GM12878 (cell line): ENCODE measurements around the gene PSMB7. TPM values are rescaled to one million over a fixed set of nuclear protein-coding genes. Genes with fewer than 3 reads are reported as not detected.
A peak's percentile ranks its signal among the peaks of the same experiment; 100 is the strongest.

Experiments
- ATAC-seq: fragments of 200-7000 bp; cut with Tn5 transposase; 3 replicates; pipeline ENCODE4 v1.9.1; 2020; ENCODE audit warnings: mild to moderate bottlenecking, moderate library complexity
- BruUV-seq: library from RNA; stranded (reverse); fragments of 400-500 nt; replicated peaks from 2 replicates; lab custom pipeline; 2021; lab: Mats Ljungman, UMichigan
- CTCF ChIA-PET: fragments of 300-600 bp; sonication (Branson Sonifier 250); formaldehyde crosslinking; extraction: SDS; loops from one replicate; lab custom pipeline; 2021; ENCODE audit warnings: inconsistent platforms; lab: Yijun Ruan, JAX
- POLR2A ChIA-PET: fragments of 350-600 bp; formaldehyde crosslinking; extraction: SDS; loops from one replicate; lab custom pipeline; 2021; ENCODE audit warnings: inconsistent platforms; lab: Charles Lee
- RAD21 ChIA-PET: fragments of 300-600 bp; sonication (Branson Sonifier 250); formaldehyde crosslinking; loops from one replicate; lab custom pipeline; 2023; ENCODE audit warnings: antibody characterized with exemption; ENCODE audit not compliant: unreplicated experiment; lab: Charles Lee
- SMC1A ChIA-PET: fragments of 300-600 bp; sonication (Branson Sonifier 250); formaldehyde crosslinking; loops from one replicate; lab custom pipeline; 2023; ENCODE audit not compliant: unreplicated experiment, uncharacterized antibody; lab: Charles Lee
- DNase-seq: peaks from one replicate; pipeline ENCODE4 v3.0.0-alpha.2; 2011; ENCODE audit warnings: low read depth, low spot score
- FAIRE-seq: peaks from 3 replicates; lab custom pipeline; 2011; peaks lifted over from hg19 to GRCh38; lab: Jason Lieb, UNC
- H2AFZ ChIP-seq: 2 replicates; pipeline ENCODE4 v1.6.0; 2011; ENCODE audit warnings: low read depth, low read length, control low read depth; ENCODE audit not compliant: control insufficient read depth
- H3K27ac ChIP-seq: 2 replicates; pipeline ENCODE4 v1.5.1; 2011; ENCODE audit warnings: control low read depth; ENCODE audit not compliant: control insufficient read depth, insufficient read depth
- H3K27me3 ChIP-seq, 2 experiments: replicated peaks in 1 of 2; 2 replicates each; pipeline versions ENCODE4 v1.6.0 to v1.6.1; 2011; ENCODE audit warnings: low read length in 1 of 2; ENCODE audit not compliant: control insufficient read depth in 2 of 2, insufficient read depth in 2 of 2
- H3K36me3 ChIP-seq, 2 experiments: 2 replicates each; pipeline ENCODE4 v1.5.1; 2011; ENCODE audit warnings: low read length in 1 of 2; ENCODE audit not compliant: control insufficient read depth in 2 of 2, insufficient read depth in 2 of 2
- H3K4me1 ChIP-seq: 2 replicates; pipeline ENCODE4 v1.6.1; 2011; ENCODE audit warnings: mild to moderate bottlenecking, low read length, moderate library complexity, mixed read lengths; ENCODE audit not compliant: control insufficient read depth, insufficient read depth
- H3K4me2 ChIP-seq: 2 replicates; pipeline ENCODE4 v1.6.0; 2011; ENCODE audit warnings: control low read depth; ENCODE audit not compliant: control insufficient read depth, insufficient read depth
- H3K4me3 ChIP-seq: fragments of 200-600 bp; sonication (generic); 2 replicates; pipeline ENCODE4 v1.5.1; 2016
- H3K79me2 ChIP-seq: 2 replicates; pipeline ENCODE4 v1.6.0; 2011; ENCODE audit warnings: low read length; ENCODE audit not compliant: control insufficient read depth, insufficient read depth
- H3K9ac ChIP-seq: 2 replicates; pipeline ENCODE4 v1.8.0; 2011; ENCODE audit warnings: low read length, control low read depth, mixed read lengths; ENCODE audit not compliant: control insufficient read depth, insufficient read depth
- H3K9me3 ChIP-seq: replicated peaks from 3 replicates; pipeline ENCODE4 v1.5.1; 2011; ENCODE audit warnings: mild to moderate bottlenecking, low read length; ENCODE audit not compliant: control insufficient read depth, insufficient read depth
- H4K20me1 ChIP-seq: 2 replicates; pipeline ENCODE4 v1.6.0; 2011; ENCODE audit not compliant: control insufficient read depth, insufficient read depth
- BHLHE40 ChIP-seq, 2 experiments: fragments of 450-650 bp in 1 of 2; IDR thresholded peaks; 2 replicates each; pipeline ENCODE4 v1.6.1; 2011 to 2017; ENCODE audit warnings: low read depth in 2 of 2, borderline replicate concordance in 1 of 2, improper control_type of control experiment in 1 of 2, low read length in 1 of 2, mild to moderate bottlenecking in 1 of 2
- PML ChIP-seq: IDR thresholded peaks from 2 replicates; pipeline ENCODE4 v1.6.1; 2012; ENCODE audit warnings: low read length, inconsistent platforms
- TARDBP ChIP-seq: IDR thresholded peaks from 2 replicates; pipeline ENCODE4 v1.6.1; 2016; ENCODE audit warnings: borderline replicate concordance
- USF1 ChIP-seq: IDR thresholded peaks from 2 replicates; pipeline ENCODE4 v1.6.1; 2011; ENCODE audit warnings: borderline replicate concordance, low read depth, mild to moderate bottlenecking, moderate library complexity, mixed read lengths, low read length; ENCODE audit not compliant: insufficient read depth; ENCODE audit errors: extremely low read length
- ZBTB33 ChIP-seq: fragments of 450-650 bp; IDR thresholded peaks from 2 replicates; pipeline ENCODE4 v1.6.1; 2017; ENCODE audit warnings: mild to moderate bottlenecking
- ZNF622 ChIP-seq: fragments of 450-650 bp; IDR thresholded peaks from 2 replicates; pipeline ENCODE4 v1.6.1; 2017; ENCODE audit warnings: mild to moderate bottlenecking, inconsistent platforms
- WGBS: methylation state at CpG from one replicate; pipeline ENCODE4 v1.1.6; 2016; ENCODE audit warnings: low lambda C conversion rate; ENCODE audit not compliant: insufficient replicate concordance, insufficient coverage; ENCODE audit errors: missing lambda C conversion rate; 5-methylcytosine and 5-hydroxymethylcytosine counted together
- in situ Hi-C: fragments of 300-500 bp; cut with MboI; formaldehyde crosslinking; loops from 9 replicates; pipeline ENCODE4 v1.14.3; 2018; ENCODE audit warnings: mixed read lengths
- intact Hi-C: fragments of 100-400 bp; cut with micrococcal nuclease; formaldehyde crosslinking; loops from one replicate; pipeline ENCODE4 v1.14.2; 2022; ENCODE audit not compliant: unreplicated experiment
- polyA plus RNA-seq, 11 experiments: library from polyadenylated mRNA; depleted of rRNA in 4 of 11; unstranded in 6 of 11; stranded (reverse) in 5 of 11; fragments of >200 nt; fragmentation: Nextera tagmentation in 4 of 11; fragmentation: Illumina TruSeq in 1 of 11; extraction: Ambion mirVana in 4 of 11; extraction: Trizol in 1 of 11; gene quantifications; 1 replicate in 1 of 11; 2 replicates in 10 of 11; pipeline versions ENCODE4 v1.2.1 to v1.2.3, GENCODE V29; 2011 to 2016; ENCODE audit warnings: inconsistent platforms in 2 of 11, missing spikeins in 2 of 11, low read depth in 1 of 11
- total RNA-seq, 4 experiments: library from RNA; depleted of rRNA in 3 of 4; stranded (reverse); fragments of >200 nt in 3 of 4; fragmentation: Illumina TruSeq in 1 of 4; extraction: Trizol in 1 of 4; gene quantifications; 2 replicates each; pipeline versions ENCODE4 v1.2.1 to v1.2.3, GENCODE V29; 2013 to 2021
- TF ChIP-seq, protein P1 (sequence below): fragments of 450-650 bp; IDR thresholded peaks from 2 replicates; pipeline ENCODE4 v1.6.1; 2017; ENCODE audit warnings: low read depth, mild to moderate bottlenecking, moderate library complexity

Gene PSMB7
- total and polyA plus RNA-seq, 10 of the 15 experiments (the other 5 are each of a cell fraction or from before 2014, with no cell fraction given), result 174 to 564 (median 268) TPM

- FAIRE-seq, result no peak
Measured at GRCh38 chr9:124326378-124326777, 88.9 kb downstream of the PSMB7 start.

More at GRCh38 chr9:124326378-124326777, 88.9 kb downstream of the PSMB7 start:
- Histone ChIP-seq H3K79me2 (no peaks in the 10 kb centered on the region; the same call in 1 of the 2 replicates), H4K20me1 (no peaks in the 10 kb centered on the region), H3K27ac (no peak overlapping the region), H3K36me3 (peaks cover 40 to 71% of the 10 kb centered on the region in 2 experiments), H3K4me2 (no peak overlapping the region), H3K4me3 (no peak overlapping the region), H3K9me3 (no peaks in the 10 kb centered on the region), H3K4me1 (peaks cover 8% of the 10 kb centered on the region), H3K9ac (no peak overlapping the region), H3K27me3 (no peaks in the 10 kb centered on the region), H2AFZ (no peak overlapping the region)
- ChIA-PET POLR2A (no interaction called here), SMC1A (interaction anchor here (1.2 to 2.2 kb wide), 3 partner anchors 40 to 199 kb away, joined by 3 to 4 read pairs (median 4); no protein-coding TSS in a partner anchor), RAD21 (interaction anchor here (2.6 kb wide), 1 partner anchor 199 kb away, joined by 14 read pairs; no protein-coding TSS in a partner anchor), CTCF (interaction anchor here (1.3 kb wide), 1 partner anchor 200 kb away, joined by 4 read pairs; no protein-coding TSS in a partner anchor)
- TF ChIP-seq PML (no peak), USF1 (no peak), TARDBP (no peak), BHLHE40 (IDR thresholded peaks at IDR 0.05; ENCODE audit: borderline replicate concordance in 1 of 2, low read depth in 2 of 2, low read length in 1 of 2) (peak in 1 of 2 experiments; percentile 10; a peak in 1 of 4 replicates), ZBTB33 (no peak), ZNF622 (no peak)
- TF ChIP-seq, protein P1, sequence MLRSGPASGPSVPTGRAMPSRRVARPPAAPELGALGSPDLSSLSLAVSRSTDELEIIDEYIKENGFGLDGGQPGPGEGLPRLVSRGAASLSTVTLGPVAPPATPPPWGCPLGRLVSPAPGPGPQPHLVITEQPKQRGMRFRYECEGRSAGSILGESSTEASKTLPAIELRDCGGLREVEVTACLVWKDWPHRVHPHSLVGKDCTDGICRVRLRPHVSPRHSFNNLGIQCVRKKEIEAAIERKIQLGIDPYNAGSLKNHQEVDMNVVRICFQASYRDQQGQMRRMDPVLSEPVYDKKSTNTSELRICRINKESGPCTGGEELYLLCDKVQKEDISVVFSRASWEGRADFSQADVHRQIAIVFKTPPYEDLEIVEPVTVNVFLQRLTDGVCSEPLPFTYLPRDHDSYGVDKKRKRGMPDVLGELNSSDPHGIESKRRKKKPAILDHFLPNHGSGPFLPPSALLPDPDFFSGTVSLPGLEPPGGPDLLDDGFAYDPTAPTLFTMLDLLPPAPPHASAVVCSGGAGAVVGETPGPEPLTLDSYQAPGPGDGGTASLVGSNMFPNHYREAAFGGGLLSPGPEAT, result no peak
- ATAC-seq, result no peak; the same call in 2 of the 3 replicates
- no peak for DNase-seq
- WGBS, result 82% methylated on average over 21 of the region's 21 CpGs
- in situ Hi-C loops (no loop called here), intact Hi-C loops (no loop called here)
- no TSS peak for BruUV-seq
